ENCODE results near the gene TFDP1.

Gene TFDP1

DNA sequence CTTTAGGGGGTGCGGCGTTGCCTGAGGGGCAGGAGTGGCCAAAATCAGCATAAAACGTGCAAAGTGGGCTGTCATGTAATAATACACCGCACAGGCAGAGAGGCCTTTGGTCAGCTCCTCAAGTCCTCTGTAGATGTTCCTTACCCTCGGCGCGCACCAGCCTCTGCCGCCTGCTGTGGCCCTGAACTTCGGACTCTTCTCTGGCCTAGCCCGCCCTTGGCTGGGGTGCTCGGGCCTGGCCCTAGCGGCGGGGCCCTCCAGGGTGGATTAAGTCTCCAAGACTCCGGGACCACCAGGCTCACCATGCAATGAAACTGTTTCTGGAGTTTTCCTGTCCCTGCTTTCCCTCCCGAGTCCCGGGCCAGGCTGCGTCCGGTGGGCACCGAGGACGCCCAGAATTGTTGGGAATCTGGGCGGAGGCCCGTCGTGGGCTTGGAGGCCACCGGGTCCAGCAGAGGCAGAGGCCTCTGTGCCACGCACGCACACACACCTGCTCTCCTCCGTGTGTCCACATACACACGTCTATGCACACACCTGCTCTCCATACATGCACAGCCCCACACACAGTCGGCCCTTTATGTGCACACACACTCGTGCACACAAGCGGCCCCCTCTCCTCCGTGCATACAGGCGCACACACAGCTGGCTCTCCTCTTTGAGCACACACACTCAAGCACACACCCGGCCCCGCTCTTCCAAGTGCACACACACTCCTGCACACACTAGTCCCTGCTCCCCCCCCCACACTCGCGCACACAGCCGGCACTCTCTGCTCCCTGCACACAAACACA is 1.5 kb upstream of the TFDP1 start:
- ChIA-PET CTCF (no interaction called here), POLR2A (no interaction called here)
- TF ChIP-seq, protein P1, sequence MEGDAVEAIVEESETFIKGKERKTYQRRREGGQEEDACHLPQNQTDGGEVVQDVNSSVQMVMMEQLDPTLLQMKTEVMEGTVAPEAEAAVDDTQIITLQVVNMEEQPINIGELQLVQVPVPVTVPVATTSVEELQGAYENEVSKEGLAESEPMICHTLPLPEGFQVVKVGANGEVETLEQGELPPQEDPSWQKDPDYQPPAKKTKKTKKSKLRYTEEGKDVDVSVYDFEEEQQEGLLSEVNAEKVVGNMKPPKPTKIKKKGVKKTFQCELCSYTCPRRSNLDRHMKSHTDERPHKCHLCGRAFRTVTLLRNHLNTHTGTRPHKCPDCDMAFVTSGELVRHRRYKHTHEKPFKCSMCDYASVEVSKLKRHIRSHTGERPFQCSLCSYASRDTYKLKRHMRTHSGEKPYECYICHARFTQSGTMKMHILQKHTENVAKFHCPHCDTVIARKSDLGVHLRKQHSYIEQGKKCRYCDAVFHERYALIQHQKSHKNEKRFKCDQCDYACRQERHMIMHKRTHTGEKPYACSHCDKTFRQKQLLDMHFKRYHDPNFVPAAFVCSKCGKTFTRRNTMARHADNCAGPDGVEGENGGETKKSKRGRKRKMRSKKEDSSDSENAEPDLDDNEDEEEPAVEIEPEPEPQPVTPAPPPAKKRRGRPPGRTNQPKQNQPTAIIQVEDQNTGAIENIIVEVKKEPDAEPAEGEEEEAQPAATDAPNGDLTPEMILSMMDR (IDR thresholded peaks at IDR 0.05; ENCODE audit: control extremely low read depth, extremely low read depth, low read depth, missing control alignments) = no peak
- no peak for DNase-seq (ENCODE audit: extremely low spot score)

- POLR2A ChIA-PET = no interaction called here
- TF ChIP-seq, protein P1 (IDR thresholded peaks at IDR 0.05; ENCODE audit: control extremely low read depth, extremely low read depth, low read depth, missing control alignments) = no peak
- peak; percentile 68 for DNase-seq (ENCODE audit: extremely low spot score)
- CTCF ChIA-PET = no interaction called here
Measured at GRCh38 chr13:113584870-113585671, 518 bp downstream of the TFDP1 start.

DNA sequence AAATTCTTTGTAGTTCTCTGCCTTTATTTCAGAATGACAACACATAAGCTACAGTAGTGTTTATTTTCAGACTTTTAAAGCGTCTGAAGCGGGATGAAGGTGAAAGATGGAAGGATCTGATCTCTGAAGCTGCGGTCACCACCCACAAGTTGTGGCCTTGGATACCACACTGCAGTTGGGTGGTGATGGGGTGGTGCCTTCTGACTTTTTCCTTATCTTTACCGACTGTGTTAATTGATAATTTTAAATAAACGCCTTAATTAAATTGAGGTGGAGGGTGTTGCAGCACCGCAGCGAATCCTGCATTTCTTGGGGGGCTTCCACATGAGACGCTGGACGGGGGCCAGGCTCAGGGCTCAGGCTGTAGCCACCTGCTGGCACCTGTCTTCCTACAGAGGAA is 1.3 kb downstream of the TFDP1 start:
- TF ChIP-seq, protein P1 (IDR thresholded peaks at IDR 0.05; ENCODE audit: control extremely low read depth, extremely low read depth, low read depth, missing control alignments) = no peak
- ChIA-PET CTCF (no interaction called here), POLR2A (no interaction called here)
- no peak for DNase-seq (ENCODE audit: extremely low spot score)

GRCh38 chr13:113586661-113587479 is 2.3 kb downstream of the TFDP1 start:
- TF ChIP-seq, protein P1 (IDR thresholded peaks at IDR 0.05; ENCODE audit: control extremely low read depth, extremely low read depth, low read depth, missing control alignments) = no peak
- ChIA-PET POLR2A (no interaction called here), CTCF (no interaction called here)
- peak; percentile 16 for DNase-seq (ENCODE audit: extremely low spot score)

GRCh38 chr13:113588394-113589111 is 4.0 kb downstream of the TFDP1 start:
- DNase-seq (ENCODE audit: extremely low spot score) = peak; percentile 6
- ChIA-PET CTCF (no interaction called here), POLR2A (interaction anchor here (0.7 kb wide), 1 partner anchor 701 kb away, joined by 4 read pairs; no protein-coding TSS in a partner anchor)
- TF ChIP-seq, protein P1 (IDR thresholded peaks at IDR 0.05; ENCODE audit: control extremely low read depth, extremely low read depth, low read depth, missing control alignments) = no peak

Data from GM10248 (cell line).